GM06990 (cell line): ENCODE data around the gene CCDC85A.

ENCODE experiments used
- DNase-seq: peaks from one replicate; pipeline ENCODE4 v3.0.0-alpha.2; 2011; ENCODE audit not compliant: insufficient read length; ENCODE audit errors: extremely low read depth
- H3K27me3 ChIP-seq: replicated peaks from 2 replicates; pipeline ENCODE4 v1.6.0; 2011; ENCODE audit warnings: low read length; ENCODE audit not compliant: control insufficient read depth, insufficient read depth
- H3K36me3 ChIP-seq: 2 replicates; pipeline ENCODE4 v1.5.1; 2011; ENCODE audit warnings: low read length; ENCODE audit not compliant: control insufficient read depth, insufficient read depth
- H3K4me3 ChIP-seq: replicated peaks from 2 replicates; pipeline ENCODE4 v1.5.1; 2011; ENCODE audit warnings: low read depth, mild to moderate bottlenecking, control low read depth, low read length
- CTCF ChIP-seq: IDR thresholded peaks from 2 replicates; pipeline ENCODE4 v1.5.1; 2011; ENCODE audit warnings: low read length, control low read depth, mild to moderate bottlenecking, inconsistent platforms; ENCODE audit not compliant: insufficient read depth, poor library complexity, severe bottlenecking

Gene CCDC85A

GRCh38 chr2:56285224-56285623 lies 101.4 kb downstream of the CCDC85A start:
- no peak for TF ChIP-seq CTCF
- H3K27me3 ChIP-seq: no peaks in the 10 kb centered on the region
- no peak overlapping the region for H3K4me3 ChIP-seq
- H3K36me3 ChIP-seq: no peaks in the 10 kb centered on the region
- no peak for DNase-seq

- H3K27me3 ChIP-seq: no peaks in the 10 kb centered on the region
- TF ChIP-seq CTCF: no peak
- no peak overlapping the region for H3K4me3 ChIP-seq
- DNase-seq: no peak
- H3K36me3 ChIP-seq: no peaks in the 10 kb centered on the region
Observed at GRCh38 chr2:56286936-56287335, 103.1 kb downstream of the CCDC85A start.

GRCh38 chr2:56287508-56287907 lies 103.7 kb downstream of the CCDC85A start:
- H3K27me3 ChIP-seq: no peaks in the 10 kb centered on the region
- no peak for DNase-seq
- TF ChIP-seq CTCF: no peak
- no peaks in the 10 kb centered on the region for H3K36me3 ChIP-seq
- H3K4me3 ChIP-seq: no peak overlapping the region

GRCh38 chr2:56287974-56288373 lies 104.2 kb downstream of the CCDC85A start:
- no peaks in the 10 kb centered on the region for H3K27me3 ChIP-seq
- H3K36me3 ChIP-seq: no peaks in the 10 kb centered on the region
- H3K4me3 ChIP-seq: no peak overlapping the region
- TF ChIP-seq CTCF: no peak
- DNase-seq: no peak

- Histone ChIP-seq H3K36me3 (no peaks in the 10 kb centered on the region), H3K4me3 (no peak overlapping the region), H3K27me3 (no peaks in the 10 kb centered on the region)
- TF ChIP-seq CTCF: peak; percentile 41
- no peak for DNase-seq
Observed at GRCh38 chr2:56288838-56289580, 105.2 kb downstream of the CCDC85A start.

GRCh38 chr2:56291711-56292110 lies 107.9 kb downstream of the CCDC85A start:
- DNase-seq: no peak
- TF ChIP-seq CTCF: no peak
- no peaks in the 10 kb centered on the region for H3K36me3 ChIP-seq
- H3K4me3 ChIP-seq: no peak overlapping the region
- H3K27me3 ChIP-seq: no peaks in the 10 kb centered on the region
